H54 (cell line): ENCODE results near the gene SLC48A1.

Source experiments
- DNase-seq: peaks from one replicate; pipeline ENCODE4 v3.0.0; 2011; ENCODE audit warnings: low spot score, mixed read lengths; ENCODE audit not compliant: insufficient read length
- FAIRE-seq: peaks from 3 replicates; lab custom pipeline; 2011; peaks lifted over from hg19 to GRCh38; lab: Jason Lieb, UNC
- POLR2A ChIP-seq: IDR thresholded peaks from 2 replicates; pipeline ENCODE4 v1.6.1; 2011; ENCODE audit warnings: low read depth, mild to moderate bottlenecking, low read length

The SLC48A1 gene

DNA sequence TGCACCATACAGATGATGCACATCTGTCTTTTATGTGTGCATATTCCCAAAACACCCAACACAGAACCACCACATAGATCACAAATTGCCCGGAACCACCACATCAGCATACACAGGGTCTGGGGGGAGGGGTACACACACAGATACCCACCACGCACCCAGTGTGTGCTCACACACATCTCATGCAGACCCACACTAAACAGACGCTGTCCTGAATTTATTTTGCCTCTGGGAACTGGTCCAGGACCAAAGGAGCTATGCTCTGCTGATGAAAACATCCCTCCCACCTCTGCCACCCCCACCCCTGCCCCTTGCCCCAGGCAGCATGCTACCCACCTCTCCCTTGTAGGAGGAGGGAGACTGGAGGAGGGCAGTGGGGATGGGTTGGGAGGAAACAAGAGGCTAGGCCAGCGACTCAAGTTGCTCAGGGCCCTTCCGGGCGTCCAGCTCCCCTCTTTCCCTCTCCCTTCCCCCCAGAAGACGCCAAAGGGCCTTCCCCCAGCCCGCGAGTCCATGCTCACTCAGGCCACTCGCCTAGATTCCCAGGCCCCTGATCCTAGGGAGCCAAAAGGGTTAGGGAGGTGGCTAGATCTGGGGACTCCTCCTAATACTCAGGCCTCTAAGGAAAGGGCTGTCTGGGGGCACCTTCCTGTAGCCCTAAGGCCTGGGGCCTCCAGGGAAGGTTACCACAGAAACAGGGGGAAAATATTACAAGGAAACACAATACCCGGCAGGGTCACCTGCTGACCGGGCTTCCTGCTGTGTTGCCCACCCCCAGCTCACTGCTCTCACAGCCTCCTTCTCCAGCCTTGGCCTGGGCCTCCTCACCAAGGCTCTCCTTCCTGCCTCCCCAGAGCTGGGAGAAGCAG is 43.6 kb downstream of the SLC48A1 start:
- TF ChIP-seq POLR2A = no peak
- no peak for FAIRE-seq
- no peak for DNase-seq

DNA sequence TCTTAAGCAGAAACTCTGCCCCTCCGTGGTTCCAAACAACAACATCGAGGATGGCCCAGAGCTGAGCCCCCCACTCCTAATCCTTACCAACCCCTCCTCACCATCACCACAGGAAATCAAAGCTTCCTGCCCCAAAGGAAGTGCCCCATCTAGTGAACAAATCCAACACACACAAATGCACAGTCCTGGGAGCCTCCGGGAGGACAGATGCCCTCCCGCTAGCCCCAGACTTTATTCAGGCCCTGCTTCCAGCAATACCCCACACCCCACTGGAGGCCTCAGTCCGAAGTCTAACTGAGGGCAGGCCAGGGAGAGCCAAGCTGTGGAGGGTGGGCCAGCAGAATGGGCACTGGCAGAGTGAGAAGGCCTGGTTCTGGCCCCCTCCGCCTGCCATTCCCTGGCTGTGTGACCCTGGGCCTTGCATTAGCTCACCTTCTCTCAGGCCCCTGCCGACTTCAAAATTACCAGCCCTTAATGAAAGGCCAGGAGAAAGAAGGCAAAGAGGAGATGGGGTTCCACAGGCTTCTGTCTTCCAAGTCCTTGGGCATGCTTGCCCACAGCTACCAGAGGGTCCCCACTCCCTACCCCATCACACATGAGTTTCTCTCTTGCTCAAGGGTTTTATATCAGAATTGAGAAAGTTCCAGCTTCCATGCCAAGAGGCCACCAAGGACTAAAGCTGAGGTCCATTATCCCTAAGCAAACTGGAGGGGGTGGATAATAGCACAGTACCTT is 44.4 kb downstream of the SLC48A1 start:
- no peak for TF ChIP-seq POLR2A
- FAIRE-seq (no peak), DNase-seq (no peak)

DNA sequence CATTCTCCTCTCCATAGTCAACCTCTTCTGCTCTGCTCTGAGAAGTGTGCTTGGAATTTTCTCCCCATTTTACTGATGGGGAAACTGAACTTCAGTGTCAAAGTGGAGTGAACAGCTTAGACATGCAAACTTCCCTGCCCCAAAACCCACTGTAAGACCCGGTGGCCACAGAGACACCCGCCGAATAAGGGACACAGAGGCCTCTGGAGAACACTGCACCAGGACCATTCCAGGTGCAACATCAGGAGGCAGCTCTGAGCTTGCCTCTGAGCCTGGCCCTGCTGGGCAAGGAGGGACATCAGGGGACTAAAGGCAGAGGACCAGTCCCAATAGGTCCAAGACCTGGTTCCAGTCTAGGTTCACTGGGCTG is 45.0 kb downstream of the SLC48A1 start:
- DNase-seq (no peak), FAIRE-seq (no peak)
- no peak for TF ChIP-seq POLR2A

DNA sequence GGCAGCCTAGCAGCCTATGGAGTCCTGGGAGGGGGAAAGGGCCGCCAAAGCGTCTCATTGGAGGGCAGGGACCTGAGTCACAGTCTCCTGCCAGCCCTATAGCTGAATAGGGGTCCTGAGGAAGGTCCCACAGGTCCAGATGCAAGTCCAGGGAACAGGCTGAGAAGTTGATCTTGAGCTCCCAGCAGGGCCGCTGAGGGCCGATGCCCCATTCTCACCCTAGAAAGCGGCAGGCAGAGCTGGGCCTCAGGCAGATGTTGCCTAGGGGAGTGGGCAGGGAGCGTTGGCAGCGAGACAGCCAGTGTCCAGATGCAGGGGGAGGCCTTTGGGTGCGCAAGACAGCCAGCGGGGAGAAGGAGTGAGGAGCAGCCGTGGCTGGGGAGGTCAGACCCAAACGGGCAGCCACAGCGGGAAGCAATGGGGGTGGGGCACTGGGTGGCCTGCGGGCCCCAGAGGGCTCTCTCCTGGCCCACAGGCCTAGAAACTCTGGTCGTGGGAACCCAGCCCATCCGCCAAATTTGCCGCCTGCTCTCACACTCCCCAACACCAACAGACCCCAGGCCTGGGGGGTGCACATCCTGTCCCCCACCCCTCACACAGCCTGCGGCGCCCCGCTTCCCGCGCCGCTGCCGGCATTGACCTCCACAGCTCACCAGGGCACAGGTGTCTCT is 45.6 kb downstream of the SLC48A1 start:
- DNase-seq (peak; percentile 55), FAIRE-seq (no peak)
- TF ChIP-seq POLR2A = no peak

DNA sequence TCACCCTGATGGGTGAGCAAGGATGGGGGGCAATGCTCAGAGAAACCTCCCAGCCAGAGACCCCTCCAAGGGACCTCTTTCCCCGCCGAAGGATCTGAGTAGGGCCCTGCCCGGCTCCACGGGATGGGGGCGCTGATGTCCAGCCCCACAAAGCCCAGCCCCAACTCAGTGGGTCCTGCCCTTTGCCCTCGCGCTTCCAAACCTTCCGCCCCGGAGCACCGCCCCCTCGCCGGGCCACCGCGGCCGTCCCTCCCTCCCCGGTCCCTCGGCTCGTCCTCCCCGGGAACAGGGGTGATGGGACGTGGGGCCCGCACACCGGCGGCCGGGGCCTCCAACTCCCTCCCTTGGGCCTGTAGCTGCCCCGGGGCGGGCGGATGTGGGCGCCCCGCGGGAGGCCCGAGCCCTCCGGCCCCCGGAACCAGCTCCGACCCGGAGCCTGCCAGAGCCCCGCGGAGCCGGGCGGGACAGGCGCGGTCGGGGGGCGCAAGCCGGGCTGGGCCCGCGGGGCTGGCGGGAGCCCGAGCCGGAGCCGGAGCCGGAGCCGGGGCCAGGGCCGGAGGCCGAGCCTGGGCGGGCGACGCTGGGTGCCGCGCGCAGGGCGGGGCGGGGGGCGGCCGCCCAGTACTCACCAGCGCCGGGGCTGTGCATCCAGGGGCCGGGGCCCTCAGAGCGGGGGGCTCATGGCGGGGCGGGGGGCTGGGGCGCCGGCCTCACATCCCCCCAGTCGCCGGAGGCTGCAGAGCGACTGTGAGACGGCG is 46.3 kb downstream of the SLC48A1 start:
- DNase-seq (no peak), FAIRE-seq (no peak)
- TF ChIP-seq POLR2A = peak; percentile 37; the same call in 1 of the 2 replicates

DNA sequence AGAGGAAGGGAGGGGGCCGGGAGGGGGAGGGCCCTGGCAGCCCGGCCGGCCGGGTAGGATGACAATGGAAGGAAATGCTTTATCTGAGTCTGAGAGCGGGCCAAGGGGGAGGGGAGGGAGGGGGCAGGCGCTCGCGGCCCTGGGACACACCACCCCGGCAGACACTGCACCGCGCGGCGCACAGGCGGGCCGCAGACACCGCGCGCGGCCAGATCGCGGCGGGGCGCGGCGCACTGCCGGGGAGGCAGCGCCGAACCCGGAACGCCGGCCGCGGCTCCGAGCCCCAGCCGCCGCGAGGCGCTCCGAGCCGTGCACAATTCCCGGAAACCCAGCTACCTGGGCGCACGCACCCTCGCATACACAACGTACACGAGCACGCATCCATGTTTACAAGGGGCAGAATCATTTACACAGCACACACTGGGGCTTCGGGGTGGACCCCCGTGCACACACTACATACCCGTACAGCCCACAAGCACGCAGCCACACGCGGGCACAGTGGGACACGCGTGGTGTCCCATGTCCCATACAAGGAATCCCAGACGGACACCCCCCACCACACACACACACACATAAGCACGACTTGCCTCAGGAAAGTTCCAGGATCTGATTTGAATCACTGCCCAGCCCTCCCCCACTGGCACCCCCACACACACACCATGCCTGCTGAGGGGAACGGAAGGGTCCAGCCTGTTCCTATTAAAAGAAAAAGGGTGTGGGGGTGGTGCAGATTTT is 47.0 kb downstream of the SLC48A1 start, which contains the start of gene HDAC7:
HDAC7 (minus strand) TSS at position 8 of the 735 bp plus-strand sequence. CDS start 118 bp downstream, outside the sequence.
- DNase-seq (peak; percentile 83), FAIRE-seq (no peak)
- peak; percentile 81 for TF ChIP-seq POLR2A

DNA sequence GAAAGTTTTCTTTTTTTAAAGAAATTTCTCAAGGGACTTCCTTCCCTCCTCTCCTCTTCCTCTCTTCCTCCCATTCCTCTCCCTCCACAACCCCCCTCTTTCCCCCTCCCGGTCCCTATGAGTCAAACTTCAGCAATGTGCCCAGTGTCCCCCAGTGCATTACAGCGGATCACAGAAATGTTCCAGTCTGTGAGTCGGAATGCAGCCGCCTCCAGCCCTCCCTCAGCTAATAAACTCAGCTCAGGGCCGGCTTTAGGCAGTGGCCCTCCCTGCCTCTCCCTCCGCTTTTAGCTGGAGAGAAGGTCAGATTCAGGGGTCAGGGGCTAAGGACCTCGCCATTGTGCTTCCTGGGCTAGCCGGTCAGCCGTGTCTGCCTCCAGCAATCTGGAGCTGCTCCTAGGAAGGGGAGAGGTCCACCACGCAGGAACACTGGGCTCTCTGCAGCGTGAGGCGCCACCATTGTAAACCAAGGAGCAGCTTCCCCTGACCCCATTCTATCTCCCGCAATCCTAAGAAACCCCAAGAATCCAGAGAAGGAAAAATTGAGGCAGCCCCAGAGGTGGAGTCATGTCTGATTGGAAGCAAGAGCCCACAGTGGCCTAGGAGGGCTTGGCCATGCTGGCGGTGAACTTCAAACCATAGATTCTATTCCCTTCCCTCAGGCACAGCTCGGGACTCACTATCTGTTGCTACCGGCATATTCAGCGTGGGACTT is 47.8 kb downstream of the SLC48A1 start:
- FAIRE-seq (peak; percentile 38), DNase-seq (peak; percentile 98)

DNA sequence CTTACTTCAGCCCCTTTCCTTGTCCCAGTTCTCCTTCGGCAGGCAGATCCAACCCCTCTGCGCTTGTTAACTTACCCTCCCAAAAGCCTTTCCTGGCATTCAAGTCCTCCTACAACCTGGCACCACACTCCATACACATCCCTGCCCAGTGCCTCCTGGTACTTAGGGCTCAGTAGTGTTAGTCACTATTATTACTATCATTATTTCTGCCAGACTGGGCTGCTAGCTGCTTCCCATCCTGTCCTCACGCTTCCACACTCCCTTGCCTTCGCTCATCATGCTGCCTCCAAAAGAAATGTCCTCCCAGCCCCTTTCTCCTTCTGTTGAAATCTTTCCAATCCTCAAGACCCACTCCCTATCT is 48.3 kb downstream of the SLC48A1 start:
- FAIRE-seq (no peak), DNase-seq (peak; percentile 48)
- TF ChIP-seq POLR2A = no peak

More for the DNA sequence above, 47.8 kb downstream of the SLC48A1 start:
- peak; percentile 37; the same call in 1 of the 2 replicates for TF ChIP-seq POLR2A

DNA sequence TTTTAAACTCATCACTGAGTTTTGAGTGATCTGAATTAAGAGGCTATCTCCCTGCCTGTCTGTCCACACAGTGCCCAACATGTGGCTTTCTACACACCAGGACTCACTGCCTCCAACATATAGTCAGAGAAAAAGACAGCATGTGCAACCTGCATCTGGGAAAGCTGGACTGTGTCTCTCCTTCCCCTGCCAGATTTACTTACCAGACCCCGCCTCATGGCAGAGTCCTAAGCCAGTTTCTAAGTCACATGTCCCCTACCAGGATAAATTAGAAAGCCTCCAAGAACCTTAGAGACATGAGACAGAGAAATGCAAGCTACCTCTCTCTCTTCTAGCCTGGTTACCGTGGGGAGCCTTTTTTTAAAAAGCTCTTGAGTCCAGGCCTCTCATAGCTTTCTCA is 49.4 kb downstream of the SLC48A1 start:
- DNase-seq (no peak), FAIRE-seq (no peak)
- TF ChIP-seq POLR2A = no peak

DNA sequence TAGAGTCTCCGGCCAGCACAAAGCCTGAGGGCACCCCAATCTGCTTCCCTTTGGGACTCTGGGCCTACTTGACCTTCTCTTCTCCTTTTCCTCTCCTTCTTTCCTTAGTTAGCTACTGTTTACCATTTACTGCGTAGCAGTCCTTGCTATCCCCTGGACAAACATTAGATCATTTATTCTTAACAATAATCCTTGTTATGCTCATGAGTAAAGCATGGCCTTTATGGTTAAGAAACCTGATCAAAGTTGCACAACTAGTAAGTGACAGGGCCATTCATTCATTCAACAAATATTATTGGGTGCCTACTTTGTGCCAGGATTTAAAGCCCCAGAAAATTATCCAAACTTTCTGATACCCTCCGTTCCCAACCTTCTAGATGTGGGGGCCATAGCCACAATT is 49.8 kb downstream of the SLC48A1 start:
- no peak for TF ChIP-seq POLR2A
- DNase-seq = no peak
- FAIRE-seq = no peak

DNA sequence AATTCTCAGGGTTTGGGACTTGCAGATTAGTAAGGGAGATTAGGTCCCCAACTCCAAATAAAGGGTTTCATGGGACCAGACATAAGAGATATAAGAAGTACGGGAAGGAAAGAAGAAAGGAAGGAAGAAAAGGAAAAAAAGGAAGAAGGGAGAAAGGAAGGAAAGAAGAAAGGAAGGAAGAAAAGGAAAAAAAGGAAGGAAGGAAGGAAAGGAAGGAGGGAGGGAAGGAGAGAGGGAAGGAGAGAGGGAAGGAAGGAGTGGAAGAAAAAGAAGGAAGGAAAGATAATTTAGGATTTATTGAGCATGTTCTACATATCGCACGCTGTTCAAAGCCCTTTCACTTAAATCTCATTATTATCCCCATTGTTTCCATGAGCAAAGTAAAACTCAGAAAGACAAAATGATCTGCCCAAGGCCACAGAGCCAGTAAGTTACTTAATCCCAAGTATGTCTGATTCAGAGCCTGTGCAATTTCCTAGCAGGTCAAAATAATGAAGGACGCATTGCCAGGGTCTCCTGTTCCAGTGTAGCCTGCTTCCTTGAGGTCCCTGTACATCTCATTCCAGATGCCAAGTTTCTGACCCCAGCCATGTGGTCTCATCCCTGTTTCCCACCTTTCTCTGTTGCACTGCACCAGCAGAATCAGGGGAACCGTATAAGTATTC is 50.5 kb downstream of the SLC48A1 start:
- DNase-seq = no peak
- no peak for TF ChIP-seq POLR2A
- FAIRE-seq = no peak

DNA sequence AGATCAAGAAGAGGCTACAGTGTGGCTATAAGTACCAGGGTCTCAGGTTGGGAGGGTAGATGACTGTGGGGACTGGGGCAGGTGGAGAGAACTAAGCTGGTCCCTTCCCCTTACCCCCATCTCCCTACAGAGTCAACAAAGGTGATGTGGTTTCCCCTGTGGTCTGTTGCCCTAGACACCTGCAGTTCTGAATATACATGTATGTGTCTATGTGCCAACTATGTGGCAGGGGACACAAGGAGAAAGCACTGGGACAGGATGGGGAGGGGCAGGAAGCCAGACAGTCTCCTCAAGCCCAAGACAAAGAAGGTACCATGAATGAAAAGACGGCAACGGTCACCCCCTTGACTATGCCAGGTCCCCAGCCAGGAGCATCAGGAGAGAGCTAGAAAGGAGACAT is 51.2 kb downstream of the SLC48A1 start:
- FAIRE-seq (no peak), DNase-seq (no peak)
- TF ChIP-seq POLR2A = no peak
